Chondrocyte (in vitro differentiated cells): Measurements from ENCODE around the gene FRMD7. TPM values are rescaled to one million over a fixed set of nuclear protein-coding genes. Genes with fewer than 3 reads are reported as not detected.
A peak's percentile ranks its signal among the peaks of the same experiment; 100 is the strongest.

Source experiments
- DNase-seq: peaks from one replicate; pipeline ENCODE4 v3.0.0; 2021; ENCODE audit warnings: mixed read lengths, low spot score
- H3K27ac Mint-ChIP-seq: one replicate; pipeline ENCODE4 v1.8.0; 2021; ENCODE audit warnings: mild to moderate bottlenecking, moderate library complexity, mixed read lengths; ENCODE audit not compliant: unreplicated experiment
- H3K27me3 Mint-ChIP-seq: 2 replicates; pipeline ENCODE4 v1.8.0; 2021; ENCODE audit warnings: low read depth, mixed read lengths
- H3K36me3 Mint-ChIP-seq: 2 replicates; pipeline ENCODE4 v1.8.0; 2021; ENCODE audit warnings: low read depth, mixed read lengths
- H3K4me1 Mint-ChIP-seq: 2 replicates; pipeline ENCODE4 v1.8.0; 2021; ENCODE audit warnings: low read depth, mild to moderate bottlenecking, mixed read lengths
- H3K4me3 Mint-ChIP-seq: one replicate; pipeline ENCODE4 v1.8.0; 2021; ENCODE audit warnings: mild to moderate bottlenecking, moderate library complexity, mixed read lengths; ENCODE audit not compliant: unreplicated experiment
- H3K9me3 Mint-ChIP-seq: 2 replicates; pipeline ENCODE4 v1.8.0; 2021; ENCODE audit warnings: low read depth, mixed read lengths
- CTCF ChIP-seq: fragments of 200-600 bp; sonication (generic); IDR thresholded peaks from 2 replicates; pipeline ENCODE4 v1.5.0; 2021; ENCODE audit warnings: antibody characterized with exemption, mild to moderate bottlenecking, moderate library complexity
- total RNA-seq: library from RNA; stranded (reverse); gene quantifications from 3 replicates; pipeline ENCODE4 v1.2.1, GENCODE V29; 2021

FRMD7 gene
- total RNA-seq, 1 donor from 2014 or later = 0.25 TPM

GRCh38 chrX:132094164-132094563 lies 33.7 kb downstream of the FRMD7 start:
- Mint-ChIP-seq H3K27ac (no peak overlapping the region), H3K9me3 (no peaks in the 10 kb centered on the region)

GRCh38 chrX:132093239-132093860 lies 34.5 kb downstream of the FRMD7 start:
- Mint-ChIP-seq H3K4me1 (peaks cover 28% of the 10 kb centered on the region), H3K27me3 (no peaks in the 10 kb centered on the region), H3K9me3 (no peaks in the 10 kb centered on the region), H3K36me3 (no peaks in the 10 kb centered on the region), H3K27ac (no peak overlapping the region), H3K4me3 (no peak overlapping the region)
- DNase-seq = no peak
- TF ChIP-seq CTCF = no peak

More at GRCh38 chrX:132094164-132094563, 33.7 kb downstream of the FRMD7 start:
- no peaks in the 10 kb centered on the region for H3K27me3 Mint-ChIP-seq
- DNase-seq = no peak
- no peak for TF ChIP-seq CTCF
- peaks cover 24% of the 10 kb centered on the region for H3K4me1 Mint-ChIP-seq
- H3K36me3 Mint-ChIP-seq = no peaks in the 10 kb centered on the region
- no peak overlapping the region for H3K4me3 Mint-ChIP-seq

- no peaks in the 10 kb centered on the region for H3K36me3 Mint-ChIP-seq
- peak; percentile 97 for TF ChIP-seq CTCF
- H3K27me3 Mint-ChIP-seq = no peaks in the 10 kb centered on the region
- H3K27ac Mint-ChIP-seq = no peak overlapping the region
- no peak overlapping the region for H3K4me3 Mint-ChIP-seq
- no peak for DNase-seq
- H3K9me3 Mint-ChIP-seq = no peaks in the 10 kb centered on the region
- peaks cover 33% of the 10 kb centered on the region for H3K4me1 Mint-ChIP-seq
Measured at GRCh38 chrX:132092439-132093065, 35.3 kb downstream of the FRMD7 start.

GRCh38 chrX:132090403-132091159 lies 37.2 kb downstream of the FRMD7 start:
- no peaks in the 10 kb centered on the region for H3K9me3 Mint-ChIP-seq
- no peak for DNase-seq
- TF ChIP-seq CTCF = no peak
- no peak overlapping the region for H3K4me3 Mint-ChIP-seq
- no peaks in the 10 kb centered on the region for H3K36me3 Mint-ChIP-seq
- peaks cover 51% of the 10 kb centered on the region for H3K4me1 Mint-ChIP-seq
- no peak overlapping the region for H3K27ac Mint-ChIP-seq
- no peaks in the 10 kb centered on the region for H3K27me3 Mint-ChIP-seq

- peaks cover 51% of the 10 kb centered on the region for H3K4me1 Mint-ChIP-seq
- H3K9me3 Mint-ChIP-seq = no peaks in the 10 kb centered on the region
- no peaks in the 10 kb centered on the region for H3K27me3 Mint-ChIP-seq
- no peak overlapping the region for H3K4me3 Mint-ChIP-seq
- no peak for TF ChIP-seq CTCF
- no peaks in the 10 kb centered on the region for H3K36me3 Mint-ChIP-seq
- H3K27ac Mint-ChIP-seq = peak overlapping the region; percentile 81
- DNase-seq = no peak
Measured at GRCh38 chrX:132088864-132089263, 39.0 kb downstream of the FRMD7 start.
